Measurements from ENCODE around the gene SELENOO. TPM values are rescaled to one million over a fixed set of nuclear protein-coding genes. Genes with fewer than 3 reads are reported as not detected.

SELENOO gene
- total RNA-seq, 1 experiment from 2014 or later = 65.3 TPM

- DNase-seq (ENCODE audit: low spot score) = peak; percentile 64
These were observed 16.6 kb upstream of the SELENOO start for GRCh38 chr22:50184004-50184901.

GRCh38 chr22:50184902-50185374 is 15.9 kb upstream of the SELENOO start:
- DNase-seq (ENCODE audit: low spot score) = no peak

- peak; percentile 70 for DNase-seq (ENCODE audit: low spot score)
These were observed 15.3 kb upstream of the SELENOO start, which contains the start of gene TRABD for GRCh38 chr22:50185375-50186087. Gene TRABD (plus strand): TSS chr22:50185913. CDS start chr22:50193061, 7,148 bp downstream.

GRCh38 chr22:50186181-50186714 is 14.6 kb upstream of the SELENOO start:
- DNase-seq (ENCODE audit: low spot score) = no peak

GRCh38 chr22:50186761-50187523 is 13.9 kb upstream of the SELENOO start:
- DNase-seq (ENCODE audit: low spot score) = no peak

GRCh38 chr22:50188356-50188755 is 12.5 kb upstream of the SELENOO start:
- no peak for DNase-seq (ENCODE audit: low spot score)

GRCh38 chr22:50189184-50189848 is 11.5 kb upstream of the SELENOO start:
- peak; percentile 55 for DNase-seq (ENCODE audit: low spot score)

- no peak for DNase-seq (ENCODE audit: low spot score)
These were observed 11.0 kb upstream of the SELENOO start for GRCh38 chr22:50189849-50190181.

GRCh38 chr22:50190182-50190940 is 10.4 kb upstream of the SELENOO start:
- DNase-seq (ENCODE audit: low spot score) = peak; percentile 84

GRCh38 chr22:50190941-50191741 is 9.7 kb upstream of the SELENOO start:
- no peak for DNase-seq (ENCODE audit: low spot score)

- no peak for DNase-seq (ENCODE audit: low spot score)
These were observed 8.2 kb upstream of the SELENOO start for GRCh38 chr22:50192436-50193204.

GRCh38 chr22:50193621-50194020 is 7.2 kb upstream of the SELENOO start:
- no peak for DNase-seq (ENCODE audit: low spot score)

GRCh38 chr22:50194037-50194805 is 6.6 kb upstream of the SELENOO start:
- DNase-seq (ENCODE audit: low spot score) = no peak

- DNase-seq (ENCODE audit: low spot score) = no peak
These were observed 4.6 kb upstream of the SELENOO start for GRCh38 chr22:50196256-50196655.

GRCh38 chr22:50197000-50197800 is 3.6 kb upstream of the SELENOO start:
- DNase-seq (ENCODE audit: low spot score) = no peak

- no peak for DNase-seq (ENCODE audit: low spot score)
These were observed 2.8 kb upstream of the SELENOO start for GRCh38 chr22:50197856-50198623.

Measured in HT-29 (cell line).